Heart left ventricle (tissue), 16 donors: ENCODE results near the gene ZNF516. TPM values are rescaled to one million over a fixed set of nuclear protein-coding genes. Genes with fewer than 3 reads are reported as not detected.

Source experiments
- ATAC-seq, 4 donors: fragments of 200-7000 bp; cut with Tn5 transposase; one replicate each; pipeline ENCODE4 v1.9.1; 2020 to 2022; ENCODE audit warnings: moderate library complexity in 4 of 4, mild to moderate bottlenecking in 3 of 4, moderate number of reproducible peaks in 1 of 4
- DNase-seq, 5 donors: peaks; one replicate each; pipeline ENCODE4 v3.0.0-alpha.2; 2020
- H3K27ac ChIP-seq, 12 donors: fragments of 200-600 bp; sonication (generic) in 4 of 12; one replicate each; pipeline versions ENCODE4 v1.5.0 to v1.8.0; 2016 to 2022; ENCODE audit warnings: mild to moderate bottlenecking in 2 of 12
- H3K27me3 ChIP-seq, 9 donors: fragments of 200-600 bp; sonication (generic) in 2 of 9; one replicate each; pipeline versions ENCODE4 v1.5.1 to v1.8.0; 2016 to 2022; ENCODE audit warnings: mild to moderate bottlenecking in 3 of 9
- H3K36me3 ChIP-seq, 9 donors: fragments of 200-600 bp; sonication (generic) in 2 of 9; one replicate each; pipeline versions ENCODE4 v1.5.0 to v1.8.0; 2018 to 2022; ENCODE audit warnings: mild to moderate bottlenecking in 2 of 9
- H3K4me1 ChIP-seq, 12 donors: fragments of 200-600 bp; sonication (generic) in 4 of 12; one replicate each; pipeline versions ENCODE4 v1.5.0 to v1.8.0; 2016 to 2022; ENCODE audit warnings: mild to moderate bottlenecking in 3 of 12
- H3K4me3 ChIP-seq, 12 donors: fragments of 200-600 bp; sonication (generic) in 4 of 12; one replicate each; pipeline versions ENCODE4 v1.5.0 to v1.8.0; 2017 to 2022; ENCODE audit warnings: mild to moderate bottlenecking in 9 of 12, moderate library complexity in 4 of 12
- H3K9me3 ChIP-seq, 12 donors: fragments of 200-600 bp; sonication (generic) in 4 of 12; one replicate each; pipeline versions ENCODE4 v1.5.0 to v1.8.0; 2016 to 2022; ENCODE audit warnings: mild to moderate bottlenecking in 1 of 12
- CTCF ChIP-seq, 12 donors: fragments of 200-600 bp; sonication (generic) in 4 of 12; IDR thresholded peaks; one replicate each; pipeline versions ENCODE4 v1.5.0 to v1.8.0; 2018 to 2022; ENCODE audit warnings: antibody characterized with exemption in 12 of 12, mild to moderate bottlenecking in 5 of 12
- POLR2A ChIP-seq, 2 donors: fragments of 450-650 bp; IDR thresholded peaks; one replicate each; pipeline ENCODE4 v1.6.1; 2017; ENCODE audit warnings: antibody characterized with exemption in 2 of 2, mild to moderate bottlenecking in 2 of 2, moderate library complexity in 2 of 2
- WGBS, 4 donors: extraction: QIAGEN DNeasy Blood & Tissue Kit in 2 of 4; methylation state at CpG; one replicate each; pipeline versions ENCODE4 v1.1.5 to v1.1.7; 2013 to 2018; 5-methylcytosine and 5-hydroxymethylcytosine counted together
- intact Hi-C, 10 donors: fragments of 100-400 bp; cut with DNase I; formaldehyde crosslinking; loops; one replicate each; pipeline versions ENCODE4 v1.11.1 to v1.14.2; 2022
- polyA plus RNA-seq, 2 donors: library from polyadenylated mRNA; stranded (reverse); fragments of 200-250 nt; gene quantifications; one replicate each; pipeline ENCODE4 v1.2.3, GENCODE V29; 2013
- total RNA-seq, 9 donors: library from RNA; depleted of rRNA in 2 of 9; stranded (reverse); fragments of >200 nt in 2 of 9; fragmentation: NEBNext Ultra II Directional in 3 of 9; extraction: Animal tissue kit (Norgen Biotek cat#: 25700) in 3 of 9; gene quantifications; one replicate each; pipeline versions ENCODE4 v1.1.0 to v1.2.4, GENCODE V29; 2016 to 2023
- donor health status: ischemic (EF 13 %, LVEDD 7.1; RV severe dilation, severe dysfunction).
- donor health status: healthy with polysubstance abuse.
- donor health status: DM: no; HTN: yes; CAD: no.
- donor health status: DM: no; HTN: no; CAD: no.
- donor health status: ischemic (EF 25% LVEDD 6.9; RV normal size, moderate dysfunction).
- donor health status: ischemic (EF 25% LVEDD 5.7; RV mildly dilated, moderate dysfunction).
- donor health status: healthy.
- donor health status: DM: yes; HTN: yes; CAD: no.
- donor health status: ischemic (EF 35%, LVEDD 5.7; RV mildly dilated, moderate dysfunction).
- donor health status: nonischemic (EF 11% LVEDD 7.7; RV severe dilation, severe dysfunction).
- donor health status: DM: yes; HTN: yes; CAD: no.
- donor health status: PGD.
- donor health status: ischemic (EF 29% LVEDD 5.4; RV normal size, mild dysfunction).
- donor health status: nonischemic (EF 23%, LVEDD 6.1; RV moderate dilation, normal function).

ZNF516 gene
- total and polyA plus RNA-seq, 11 donors: 4.8 to 24.8 (median 14.6) TPM

GRCh38 chr18:76399613-76400391, 95.2 kb downstream of the ZNF516 start:
- H3K4me3 ChIP-seq: no peak overlapping the region
- DNase-seq: no peak
- H3K9me3 ChIP-seq: no peaks in the 10 kb centered on the region
- H3K36me3 ChIP-seq: no peaks in the 10 kb centered on the region
- peaks cover 0 to 20% (median 3%) of the 10 kb centered on the region in 12 donors for H3K4me1 ChIP-seq
- 82 to 89% (median 88%) methylated on average over 14 of the region's 14 CpGs for WGBS, 4 donors
- no peak overlapping the region for H3K27ac ChIP-seq
- ATAC-seq: no peak
- no peaks in the 10 kb centered on the region for H3K27me3 ChIP-seq
- intact Hi-C loops: loop anchor here (1.0 to 5.0 kb wide), 15 partner anchors 26 to 312 kb away; no protein-coding TSS in a partner anchor
- TF ChIP-seq POLR2A (IDR thresholded peaks at IDR 0.05): no peak
- TF ChIP-seq CTCF (IDR thresholded peaks at IDR 0.05): no peak

GRCh38 chr18:76398896-76399612, 96.0 kb downstream of the ZNF516 start:
- TF ChIP-seq CTCF (IDR thresholded peaks at IDR 0.05) (peak; percentile 90 to 99 (median 93)), POLR2A (IDR thresholded peaks at IDR 0.05) (no peak)
- no peak overlapping the region for H3K4me3 ChIP-seq
- no peaks in the 10 kb centered on the region for H3K36me3 ChIP-seq
- peak; percentile 82 to 94 (median 92) for ATAC-seq
- peaks cover 0 to 20% (median 3%) of the 10 kb centered on the region in 12 donors for H3K4me1 ChIP-seq
- no peaks in the 10 kb centered on the region for H3K27me3 ChIP-seq
- peak overlapping the region in 1 of 12 donors; percentile 18 for H3K27ac ChIP-seq
- peak; percentile 77 to 92 (median 83) for DNase-seq
- 12 to 17% (median 13%) methylated on average over 14 of the region's 14 CpGs for WGBS, 4 donors
- no peaks in the 10 kb centered on the region for H3K9me3 ChIP-seq
- intact Hi-C loops: loop anchor here (1.0 to 5.0 kb wide), 15 partner anchors 27 to 313 kb away; no protein-coding TSS in a partner anchor

GRCh38 chr18:76398295-76398694, 96.7 kb downstream of the ZNF516 start:
- Histone ChIP-seq H3K27me3 (no peaks in the 10 kb centered on the region), H3K4me3 (no peak overlapping the region), H3K4me1 (peaks cover 0 to 20% (median 3%) of the 10 kb centered on the region in 12 donors), H3K9me3 (no peaks in the 10 kb centered on the region), H3K36me3 (no peaks in the 10 kb centered on the region), H3K27ac (peak overlapping the region in 1 of 12 donors; percentile 18)
- intact Hi-C loops: loop anchor here in 9 of 10 donors (2.0 to 5.0 kb wide), 11 partner anchors 94 to 314 kb away; no protein-coding TSS in a partner anchor
- no peak for DNase-seq
- 69 to 74% (median 72%) methylated on average over 7 of the region's 7 CpGs for WGBS, 4 donors
- ATAC-seq: peak in 3 of 4 donors; percentile 40 to 74 (median 60)
- no peak for TF ChIP-seq CTCF (IDR thresholded peaks at IDR 0.05)
- no peak for TF ChIP-seq POLR2A (IDR thresholded peaks at IDR 0.05)

GRCh38 chr18:76397631-76398030, 97.4 kb downstream of the ZNF516 start:
- no peak overlapping the region for H3K4me3 ChIP-seq
- intact Hi-C loops: loop anchor here in 9 of 10 donors (2.0 to 5.0 kb wide), 11 partner anchors 95 to 315 kb away; no protein-coding TSS in a partner anchor
- 80 to 90% (median 87%) methylated on average over 5 of the region's 5 CpGs for WGBS, 4 donors
- H3K27ac ChIP-seq: no peak overlapping the region
- TF ChIP-seq CTCF (IDR thresholded peaks at IDR 0.05) (no peak), POLR2A (IDR thresholded peaks at IDR 0.05) (no peak)
- peaks cover 0 to 17% (median 3%) of the 10 kb centered on the region in 12 donors for H3K4me1 ChIP-seq
- no peaks in the 10 kb centered on the region for H3K36me3 ChIP-seq
- ATAC-seq (no peak), DNase-seq (no peak)
- H3K9me3 ChIP-seq: no peaks in the 10 kb centered on the region
- no peaks in the 10 kb centered on the region for H3K27me3 ChIP-seq
